K562 (cell line): Measurements from ENCODE around the gene LEMD3. TPM values are rescaled to one million over a fixed set of nuclear protein-coding genes. Genes with fewer than 3 reads are reported as not detected.
A peak's percentile ranks its signal among the peaks of the same experiment; 100 is the strongest.

Source experiments
- ARNT ChIP-seq, 2 experiments: fragments of 450-650 bp; IDR thresholded peaks; 2 replicates each; pipeline ENCODE4 v1.6.1; 2016; ENCODE audit warnings: mild to moderate bottlenecking in 1 of 2
- CBFA2T3 ChIP-seq: fragments of 450-650 bp; IDR thresholded peaks from 2 replicates; pipeline ENCODE4 v1.6.1; 2017
- DLX4 ChIP-seq: fragments of 250-450 bp; sonication (Bioruptor Pico); IDR thresholded peaks from 2 replicates; pipeline ENCODE4 v1.6.1; 2021; ENCODE audit warnings: mild to moderate bottlenecking
- HDAC6 ChIP-seq: IDR thresholded peaks from 2 replicates; pipeline ENCODE4 v1.6.1; 2012; ENCODE audit warnings: low read depth, mild to moderate bottlenecking, control low read depth, inconsistent platforms, low read length, moderate library complexity
- HMGN3 ChIP-seq: IDR thresholded peaks from 2 replicates; pipeline ENCODE4 v1.6.1; 2011; ENCODE audit warnings: borderline replicate concordance, low read depth, mild to moderate bottlenecking, mixed read lengths, low read length; ENCODE audit not compliant: insufficient read length; ENCODE audit errors: extremely low read depth
- NCOA2 ChIP-seq, 2 experiments: fragments of 450-650 bp; IDR thresholded peaks; 2 replicates each; pipeline ENCODE4 v1.6.1; 2018; ENCODE audit warnings: mild to moderate bottlenecking in 2 of 2, moderate library complexity in 1 of 2; ENCODE audit not compliant: partially characterized antibody in 2 of 2
- NCOA4 ChIP-seq: fragments of 450-650 bp; IDR thresholded peaks from 2 replicates; pipeline ENCODE4 v1.6.1; 2018; ENCODE audit warnings: mild to moderate bottlenecking; ENCODE audit not compliant: partially characterized antibody
- PHF21A ChIP-seq: fragments of 450-650 bp; IDR thresholded peaks from 2 replicates; pipeline ENCODE4 v1.6.1; 2017; ENCODE audit warnings: low read depth, borderline replicate concordance
- RBFOX2 ChIP-seq: fragments of 200-400 bp; formaldehyde crosslinking; IDR thresholded peaks from 2 replicates; pipeline ENCODE4 v1.6.1; 2017; ENCODE audit warnings: low read depth, mild to moderate bottlenecking, low read length, moderate library complexity
- SIRT6 ChIP-seq: IDR thresholded peaks from one replicate; pipeline ENCODE4 v1.6.1; 2012; ENCODE audit warnings: low read depth, mild to moderate bottlenecking, control low read depth, inconsistent platforms, low read length, moderate library complexity
- TAF1 ChIP-seq: IDR thresholded peaks from 2 replicates; pipeline ENCODE4 v1.6.1; 2011; ENCODE audit warnings: mild to moderate bottlenecking, low read length, moderate library complexity; ENCODE audit not compliant: insufficient read depth, control insufficient read depth, severe bottlenecking; ENCODE audit errors: extremely low read depth
- TBL1XR1 ChIP-seq, 2 experiments: IDR thresholded peaks; 2 replicates each; pipeline ENCODE4 v1.6.1; 2012; ENCODE audit warnings: improper control_type of control experiment in 2 of 2, low read length in 2 of 2, mild to moderate bottlenecking in 1 of 2
- XRCC5 ChIP-seq: fragments of 200-400 bp; formaldehyde crosslinking; IDR thresholded peaks from 2 replicates; pipeline ENCODE4 v1.6.1; 2017; ENCODE audit warnings: low read depth, mild to moderate bottlenecking, low read length
- ZNF324 ChIP-seq: fragments of 250-450 bp; sonication (Bioruptor Pico); IDR thresholded peaks from 2 replicates; pipeline ENCODE4 v1.4.0; 2020; ENCODE audit warnings: mild to moderate bottlenecking
- ZNF408 ChIP-seq: fragments of 250-450 bp; sonication (Bioruptor Pico); IDR thresholded peaks from 2 replicates; pipeline ENCODE4 v1.4.0; 2020; ENCODE audit warnings: low read depth, mild to moderate bottlenecking, moderate library complexity
- polyA plus RNA-seq, 8 experiments: library from polyadenylated mRNA; depleted of rRNA in 4 of 8; stranded (reverse) in 5 of 8; unstranded in 3 of 8; fragments of >200 nt; fragmentation: Nextera tagmentation in 2 of 8; fragmentation: Illumina TruSeq in 1 of 8; extraction: Ambion mirVana in 2 of 8; extraction: Trizol in 1 of 8; gene quantifications; 2 replicates each; pipeline versions ENCODE4 v1.2.1 to v1.2.3, GENCODE V29; 2011 to 2014; ENCODE audit warnings: inconsistent platforms in 1 of 8, missing spikeins in 1 of 8
- total RNA-seq, 7 experiments: library from RNA; depleted of rRNA in 6 of 7; stranded (reverse); fragments of >200 nt in 6 of 7; fragmentation: Illumina TruSeq in 2 of 7; extraction: Trizol in 2 of 7; gene quantifications; 2 replicates each; pipeline versions ENCODE4 v1.2.1 to v1.2.3, GENCODE V29; 2011 to 2021; ENCODE audit warnings: low replicate concordance in 1 of 7
- TF ChIP-seq, protein P1 (sequence below), 3 experiments: fragments of 200-800 bp in 1 of 3; sonication (Bioruptor generic) in 1 of 3; sonication (generic) in 1 of 3; formaldehyde crosslinking in 1 of 3; IDR thresholded peaks; 2 replicates each; pipeline versions ENCODE4 v1.6.1 to v1.8.0; 2016 to 2022; ENCODE audit warnings: mild to moderate bottlenecking in 2 of 3, missing compliant biosample characterization in 2 of 3, missing genetic modification characterization in 2 of 3, missing genetic modification reagents in 1 of 3
- TF ChIP-seq, protein P2 (sequence below): fragments of 250-450 bp; sonication (Bioruptor Pico); IDR thresholded peaks from 2 replicates; pipeline ENCODE4 v1.5.0; 2020; ENCODE audit warnings: mild to moderate bottlenecking, borderline replicate concordance
- TF ChIP-seq, protein P3 (sequence below): fragments of 150-350 bp; IDR thresholded peaks from 2 replicates; pipeline ENCODE4 v1.6.1; 2014; ENCODE audit warnings: low read depth, mild to moderate bottlenecking, low read length, borderline replicate concordance

The LEMD3 gene
- total and polyA plus RNA-seq, 9 of the 15 experiments (the other 6 are each of a cell fraction or from before 2014, with no cell fraction given) = 6.8 to 37.4 (median 17.2) TPM

- TF ChIP-seq, protein P1, sequence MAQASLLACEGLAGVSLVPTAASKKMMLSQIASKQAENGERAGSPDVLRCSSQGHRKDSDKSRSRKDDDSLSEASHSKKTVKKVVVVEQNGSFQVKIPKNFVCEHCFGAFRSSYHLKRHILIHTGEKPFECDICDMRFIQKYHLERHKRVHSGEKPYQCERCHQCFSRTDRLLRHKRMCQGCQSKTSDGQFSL (CRISPR knock-in tag; IDR thresholded peaks at IDR 0.05) = 0 out of 2 replicates have a peak, but pooled peaks have one; percentile 39
- TF ChIP-seq, protein P1 (tag; IDR thresholded peaks at IDR 0.05) = no peak
- TF ChIP-seq RBFOX2 (0 out of 2 replicates have a peak, but pooled peaks have one; percentile 10), HDAC6 (no peak), DLX4 (CRISPR knock-in tag) (no peak), HMGN3 (no peak), PHF21A (no peak), ZNF408 (no peak), SIRT6 (no peak), ARNT (IDR thresholded peaks at IDR 0.05) (no peak), NCOA2 (IDR thresholded peaks at IDR 0.05; ENCODE audit: partially characterized antibody in 2 of 2) (no peak), ZNF324 (CRISPR knock-in tag) (no peak), TBL1XR1 (IDR thresholded peaks at IDR 0.05; ENCODE audit: low read length in 2 of 2) (no peak), TAF1 (peak; percentile 5), XRCC5 (no peak), NCOA4 (no peak), CBFA2T3 (no peak)
- TF ChIP-seq, protein P2, sequence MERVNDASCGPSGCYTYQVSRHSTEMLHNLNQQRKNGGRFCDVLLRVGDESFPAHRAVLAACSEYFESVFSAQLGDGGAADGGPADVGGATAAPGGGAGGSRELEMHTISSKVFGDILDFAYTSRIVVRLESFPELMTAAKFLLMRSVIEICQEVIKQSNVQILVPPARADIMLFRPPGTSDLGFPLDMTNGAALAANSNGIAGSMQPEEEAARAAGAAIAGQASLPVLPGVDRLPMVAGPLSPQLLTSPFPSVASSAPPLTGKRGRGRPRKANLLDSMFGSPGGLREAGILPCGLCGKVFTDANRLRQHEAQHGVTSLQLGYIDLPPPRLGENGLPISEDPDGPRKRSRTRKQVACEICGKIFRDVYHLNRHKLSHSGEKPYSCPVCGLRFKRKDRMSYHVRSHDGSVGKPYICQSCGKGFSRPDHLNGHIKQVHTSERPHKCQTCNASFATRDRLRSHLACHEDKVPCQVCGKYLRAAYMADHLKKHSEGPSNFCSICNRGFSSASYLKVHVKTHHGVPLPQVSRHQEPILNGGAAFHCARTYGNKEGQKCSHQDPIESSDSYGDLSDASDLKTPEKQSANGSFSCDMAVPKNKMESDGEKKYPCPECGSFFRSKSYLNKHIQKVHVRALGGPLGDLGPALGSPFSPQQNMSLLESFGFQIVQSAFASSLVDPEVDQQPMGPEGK (CRISPR knock-in tag) = no peak
- TF ChIP-seq, protein P3, sequence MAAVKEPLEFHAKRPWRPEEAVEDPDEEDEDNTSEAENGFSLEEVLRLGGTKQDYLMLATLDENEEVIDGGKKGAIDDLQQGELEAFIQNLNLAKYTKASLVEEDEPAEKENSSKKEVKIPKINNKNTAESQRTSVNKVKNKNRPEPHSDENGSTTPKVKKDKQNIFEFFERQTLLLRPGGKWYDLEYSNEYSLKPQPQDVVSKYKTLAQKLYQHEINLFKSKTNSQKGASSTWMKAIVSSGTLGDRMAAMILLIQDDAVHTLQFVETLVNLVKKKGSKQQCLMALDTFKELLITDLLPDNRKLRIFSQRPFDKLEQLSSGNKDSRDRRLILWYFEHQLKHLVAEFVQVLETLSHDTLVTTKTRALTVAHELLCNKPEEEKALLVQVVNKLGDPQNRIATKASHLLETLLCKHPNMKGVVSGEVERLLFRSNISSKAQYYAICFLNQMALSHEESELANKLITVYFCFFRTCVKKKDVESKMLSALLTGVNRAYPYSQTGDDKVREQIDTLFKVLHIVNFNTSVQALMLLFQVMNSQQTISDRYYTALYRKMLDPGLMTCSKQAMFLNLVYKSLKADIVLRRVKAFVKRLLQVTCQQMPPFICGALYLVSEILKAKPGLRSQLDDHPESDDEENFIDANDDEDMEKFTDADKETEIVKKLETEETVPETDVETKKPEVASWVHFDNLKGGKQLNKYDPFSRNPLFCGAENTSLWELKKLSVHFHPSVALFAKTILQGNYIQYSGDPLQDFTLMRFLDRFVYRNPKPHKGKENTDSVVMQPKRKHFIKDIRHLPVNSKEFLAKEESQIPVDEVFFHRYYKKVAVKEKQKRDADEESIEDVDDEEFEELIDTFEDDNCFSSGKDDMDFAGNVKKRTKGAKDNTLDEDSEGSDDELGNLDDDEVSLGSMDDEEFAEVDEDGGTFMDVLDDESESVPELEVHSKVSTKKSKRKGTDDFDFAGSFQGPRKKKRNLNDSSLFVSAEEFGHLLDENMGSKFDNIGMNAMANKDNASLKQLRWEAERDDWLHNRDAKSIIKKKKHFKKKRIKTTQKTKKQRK = no peak
Observed at GRCh38 chr12:65170209-65170881, 962 bp downstream of the LEMD3 start (continued).
